ENCODE data around the gene CABYR.
A peak's percentile ranks its signal among the peaks of the same experiment; 100 is the strongest.

The CABYR gene

GRCh38 chr18:24190590-24190989 lies 51.7 kb downstream of the CABYR start:
- peaks cover 10% of the 10 kb centered on the region; the same call in 1 of the 2 replicates for H3K36me3 ChIP-seq (ENCODE audit: insufficient read depth, low read length)
- whole genome bisulfite sequencing, result 100% methylated on average over 2 of the region's 2 CpGs
- no peaks in the 10 kb centered on the region for H3K27me3 ChIP-seq (ENCODE audit: insufficient read depth, low read length)
- no peaks in the 10 kb centered on the region for H3K9me3 ChIP-seq (ENCODE audit: insufficient read depth, low read depth, low read length)
- H3K27ac ChIP-seq (ENCODE audit: low read depth, low read length), result no peak overlapping the region
- no peak overlapping the region for H3K4me3 ChIP-seq (ENCODE audit: low read length)
- no peak overlapping the region for H3K9ac ChIP-seq (ENCODE audit: low read depth, low read length)
- peaks cover 11% of the 10 kb centered on the region; the same call in 1 of the 2 replicates for H3K4me1 ChIP-seq (ENCODE audit: insufficient read depth, low read length)

DNA sequence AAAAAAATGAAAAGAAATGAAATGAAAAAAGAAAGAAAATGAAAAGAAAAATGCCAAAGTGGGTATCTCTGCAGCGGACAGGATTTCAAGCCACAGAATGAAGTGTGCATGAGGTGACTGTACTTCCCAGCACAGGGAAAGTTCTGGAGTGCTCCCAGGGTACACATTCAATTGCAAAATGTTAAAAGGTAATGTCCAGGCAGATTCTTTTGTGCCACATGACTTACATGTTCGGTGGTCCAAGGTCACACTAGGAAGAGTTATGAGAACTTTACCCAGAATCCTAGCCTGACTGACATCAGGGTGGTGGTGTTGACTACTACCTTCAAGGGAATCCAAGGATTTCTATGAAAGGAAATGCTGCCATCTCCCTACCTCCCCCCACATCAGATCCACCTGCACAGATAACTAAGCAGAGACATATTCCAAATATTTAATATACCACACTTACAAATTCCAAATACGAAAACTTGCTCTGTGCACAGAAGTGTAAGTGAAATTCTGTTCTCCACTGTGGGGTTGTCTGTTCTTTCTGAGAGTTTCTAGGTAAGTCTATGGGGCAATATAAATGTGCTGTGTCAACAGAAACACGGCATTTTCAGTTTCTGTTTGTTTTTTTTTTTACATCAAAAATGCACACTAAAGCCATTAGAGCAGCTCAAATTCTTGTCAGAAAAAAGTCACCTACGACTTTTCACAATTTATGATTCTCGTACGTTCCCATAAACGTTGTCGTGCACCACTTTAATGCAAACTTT lies 56.6 kb downstream of the CABYR start:
- H3K4me3 ChIP-seq (ENCODE audit: low read length), result no peak overlapping the region

DNA sequence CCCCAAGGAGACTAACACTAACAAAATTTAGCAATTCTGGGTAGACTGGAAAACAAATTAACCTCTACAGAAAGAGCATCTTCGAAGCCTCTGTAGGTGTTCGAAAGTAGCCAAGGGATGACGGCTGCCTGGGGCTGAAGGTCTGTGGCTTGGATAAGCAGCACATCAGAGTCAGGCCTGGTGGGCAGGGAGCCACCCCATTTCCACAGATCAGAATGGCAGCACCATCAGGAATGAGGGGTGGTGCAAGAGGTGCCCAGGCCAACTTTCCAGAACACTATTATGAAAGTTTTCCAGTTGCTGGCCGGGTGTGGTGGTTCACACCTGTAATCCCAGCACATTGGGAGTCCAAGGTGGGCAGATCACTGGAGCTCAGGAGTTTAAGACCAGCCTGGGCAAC lies 57.9 kb downstream of the CABYR start:
- no peak overlapping the region for H3K4me3 ChIP-seq (ENCODE audit: low read length)
- no peak overlapping the region for H3K9ac ChIP-seq (ENCODE audit: low read depth, low read length)
- 95% methylated on average over 4 of the region's 4 CpGs for WGBS
- no peak overlapping the region for H3K27ac ChIP-seq (ENCODE audit: low read depth, low read length)
- peaks cover 12% of the 10 kb centered on the region; the same call in 1 of the 2 replicates for H3K36me3 ChIP-seq (ENCODE audit: insufficient read depth, low read length)
- no peaks in the 10 kb centered on the region for H3K9me3 ChIP-seq (ENCODE audit: insufficient read depth, low read depth, low read length)
- H3K4me1 ChIP-seq (ENCODE audit: insufficient read depth, low read length), result no peaks in the 10 kb centered on the region
- H3K27me3 ChIP-seq (ENCODE audit: insufficient read depth, low read length), result no peaks in the 10 kb centered on the region

More for the DNA sequence above, 56.6 kb downstream of the CABYR start:
- Histone ChIP-seq H3K27ac (ENCODE audit: low read depth, low read length) (no peak overlapping the region), H3K36me3 (ENCODE audit: insufficient read depth, low read length) (peaks cover 12% of the 10 kb centered on the region; the same call in 1 of the 2 replicates), H3K9ac (ENCODE audit: low read depth, low read length) (no peak overlapping the region), H3K4me1 (ENCODE audit: insufficient read depth, low read length) (peaks cover 3% of the 10 kb centered on the region; the same call in 1 of the 2 replicates), H3K9me3 (ENCODE audit: insufficient read depth, low read depth, low read length) (no peaks in the 10 kb centered on the region), H3K27me3 (ENCODE audit: insufficient read depth, low read length) (no peaks in the 10 kb centered on the region)
- WGBS, result 93% methylated on average over 9 of the region's 9 CpGs

- H3K9ac ChIP-seq (ENCODE audit: low read depth, low read length), result no peak overlapping the region
- no peaks in the 10 kb centered on the region for H3K27me3 ChIP-seq (ENCODE audit: insufficient read depth, low read length)
- no peak overlapping the region for H3K4me3 ChIP-seq (ENCODE audit: low read length)
- no peaks in the 10 kb centered on the region for H3K9me3 ChIP-seq (ENCODE audit: insufficient read depth, low read depth, low read length)
- WGBS, result no CpG with 5 or more reads among the region's 1 CpG
- no peak overlapping the region for H3K27ac ChIP-seq (ENCODE audit: low read depth, low read length)
- no peaks in the 10 kb centered on the region for H3K4me1 ChIP-seq (ENCODE audit: insufficient read depth, low read length)
- H3K36me3 ChIP-seq (ENCODE audit: insufficient read depth, low read length), result peaks cover 12% of the 10 kb centered on the region; the same call in 1 of the 2 replicates
These were observed 58.5 kb downstream of the CABYR start for GRCh38 chr18:24197412-24197811.

- H3K9me3 ChIP-seq (ENCODE audit: insufficient read depth, low read depth, low read length), result no peaks in the 10 kb centered on the region
- no peak overlapping the region for H3K27ac ChIP-seq (ENCODE audit: low read depth, low read length)
- H3K27me3 ChIP-seq (ENCODE audit: insufficient read depth, low read length), result no peaks in the 10 kb centered on the region
- H3K9ac ChIP-seq (ENCODE audit: low read depth, low read length), result no peak overlapping the region
- H3K4me3 ChIP-seq (ENCODE audit: low read length), result no peak overlapping the region
- 93% methylated on average over 9 of the region's 9 CpGs for WGBS
- peaks cover 12% of the 10 kb centered on the region; the same call in 1 of the 2 replicates for H3K36me3 ChIP-seq (ENCODE audit: insufficient read depth, low read length)
- H3K4me1 ChIP-seq (ENCODE audit: insufficient read depth, low read length), result no peaks in the 10 kb centered on the region
These were observed 59.6 kb downstream of the CABYR start for GRCh38 chr18:24198461-24198860.

GRCh38 chr18:24199372-24199962 lies 60.6 kb downstream of the CABYR start:
- Histone ChIP-seq H3K27ac (ENCODE audit: low read depth, low read length) (no peak overlapping the region), H3K9ac (ENCODE audit: low read depth, low read length) (no peak overlapping the region), H3K4me3 (ENCODE audit: low read length) (no peak overlapping the region), H3K4me1 (ENCODE audit: insufficient read depth, low read length) (no peaks in the 10 kb centered on the region), H3K9me3 (ENCODE audit: insufficient read depth, low read depth, low read length) (no peaks in the 10 kb centered on the region), H3K36me3 (ENCODE audit: insufficient read depth, low read length) (peaks cover 9% of the 10 kb centered on the region; the same call in 1 of the 2 replicates), H3K27me3 (ENCODE audit: insufficient read depth, low read length) (no peaks in the 10 kb centered on the region)
- 95% methylated on average over 5 of the region's 5 CpGs for whole genome bisulfite sequencing

DNA sequence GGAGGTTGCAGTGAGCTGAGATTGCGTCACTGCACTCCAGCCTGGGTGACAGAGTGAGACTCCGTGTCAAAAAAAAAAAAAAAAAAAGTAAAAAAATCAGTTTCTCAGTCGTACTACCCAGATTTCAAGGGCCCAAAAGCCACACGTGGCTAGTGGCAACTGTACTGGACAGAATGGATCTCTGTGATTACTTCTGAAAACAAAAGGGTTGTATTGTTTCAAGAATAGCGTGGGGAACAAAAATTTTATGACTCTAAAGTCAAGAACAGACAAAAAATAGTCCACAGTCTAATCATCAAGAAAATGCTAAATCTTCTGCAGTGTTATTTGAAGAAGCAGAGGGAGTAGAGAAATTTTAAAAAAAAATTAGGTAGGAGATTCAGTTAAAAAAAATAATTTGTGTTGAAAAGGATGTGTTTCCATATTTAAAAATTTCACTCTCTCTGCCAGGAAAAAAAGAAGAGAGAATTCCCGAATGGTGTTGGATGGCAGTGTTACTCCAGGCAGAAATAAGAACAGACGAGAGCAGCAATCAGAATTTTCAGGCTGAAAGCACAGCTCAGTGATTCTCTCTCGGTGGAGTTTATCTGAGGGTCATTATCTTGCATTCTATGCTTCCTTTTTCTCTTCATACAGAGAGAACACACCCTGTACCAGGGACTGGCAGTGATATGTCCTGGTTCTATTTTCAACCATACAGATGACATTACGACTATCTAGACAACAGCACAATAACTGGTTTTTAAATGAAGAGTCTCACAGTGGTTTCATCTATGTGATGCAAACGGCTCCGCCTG lies 61.8 kb downstream of the CABYR start:
- WGBS, result 94% methylated on average over 9 of the region's 11 CpGs
- no peak overlapping the region for H3K9ac ChIP-seq (ENCODE audit: low read depth, low read length)
- no peaks in the 10 kb centered on the region for H3K27me3 ChIP-seq (ENCODE audit: insufficient read depth, low read length)
- H3K9me3 ChIP-seq (ENCODE audit: insufficient read depth, low read depth, low read length), result no peaks in the 10 kb centered on the region
- H3K27ac ChIP-seq (ENCODE audit: low read depth, low read length), result no peak overlapping the region
- H3K4me1 ChIP-seq (ENCODE audit: insufficient read depth, low read length), result no peaks in the 10 kb centered on the region
- no peak overlapping the region for H3K4me3 ChIP-seq (ENCODE audit: low read length)
- 0 out of 2 replicates have a peak, but pooled peaks cover 1% of the 10 kb centered on the region for H3K36me3 ChIP-seq (ENCODE audit: insufficient read depth, low read length)

- Histone ChIP-seq H3K4me1 (ENCODE audit: insufficient read depth, low read length) (no peaks in the 10 kb centered on the region), H3K27me3 (ENCODE audit: insufficient read depth, low read length) (no peaks in the 10 kb centered on the region), H3K9ac (ENCODE audit: low read depth, low read length) (no peak overlapping the region), H3K4me3 (ENCODE audit: low read length) (no peak overlapping the region), H3K36me3 (ENCODE audit: insufficient read depth, low read length) (no peaks in the 10 kb centered on the region), H3K27ac (ENCODE audit: low read depth, low read length) (no peak overlapping the region), H3K9me3 (ENCODE audit: insufficient read depth, low read depth, low read length) (no peaks in the 10 kb centered on the region)
- 95% methylated on average over 8 of the region's 8 CpGs for WGBS
These were observed 63.1 kb downstream of the CABYR start for GRCh38 chr18:24201699-24202687.

DNA sequence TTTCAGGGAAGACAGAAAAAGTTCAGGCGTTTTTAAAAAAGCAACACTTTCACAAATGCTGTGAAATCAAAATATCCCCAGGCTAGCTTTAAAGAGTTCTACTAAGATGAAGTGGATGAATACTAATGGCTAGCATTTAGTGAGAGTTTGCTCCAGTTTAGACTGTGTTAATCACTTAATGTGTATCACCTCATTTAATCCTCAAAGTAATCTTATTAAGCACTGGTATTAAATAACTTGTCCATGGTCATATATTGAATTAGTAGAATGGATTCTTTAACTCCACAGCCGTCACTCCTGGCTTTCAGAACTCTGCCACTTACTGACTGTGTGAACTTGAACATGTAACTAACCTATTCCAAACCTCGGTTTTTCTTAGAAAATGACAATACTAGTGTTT lies 66.0 kb downstream of the CABYR start:
- Histone ChIP-seq H3K9ac (ENCODE audit: low read depth, low read length) (no peak overlapping the region), H3K4me1 (ENCODE audit: insufficient read depth, low read length) (peaks cover 15% of the 10 kb centered on the region), H3K9me3 (ENCODE audit: insufficient read depth, low read depth, low read length) (no peaks in the 10 kb centered on the region), H3K36me3 (ENCODE audit: insufficient read depth, low read length) (no peaks in the 10 kb centered on the region), H3K27me3 (ENCODE audit: insufficient read depth, low read length) (no peaks in the 10 kb centered on the region), H3K27ac (ENCODE audit: low read depth, low read length) (no peak overlapping the region), H3K4me3 (ENCODE audit: low read length) (no peak overlapping the region)
- WGBS, result 89% methylated on average over 3 of the region's 3 CpGs

- H3K27ac ChIP-seq (ENCODE audit: low read depth, low read length), result peak overlapping the region; percentile 54; the same call in 1 of the 2 replicates
- H3K4me1 ChIP-seq (ENCODE audit: insufficient read depth, low read length), result peaks cover 15% of the 10 kb centered on the region
- no CpG with 5 or more reads among the region's 2 CpGs for WGBS
These were observed 69.6 kb downstream of the CABYR start for GRCh38 chr18:24208270-24209035.

More at GRCh38 chr18:24208270-24209035, 69.6 kb downstream of the CABYR start:
- Histone ChIP-seq H3K4me3 (ENCODE audit: low read length) (no peak overlapping the region), H3K9ac (ENCODE audit: low read depth, low read length) (no peak overlapping the region), H3K27me3 (ENCODE audit: insufficient read depth, low read length) (no peaks in the 10 kb centered on the region), H3K36me3 (ENCODE audit: insufficient read depth, low read length) (no peaks in the 10 kb centered on the region), H3K9me3 (ENCODE audit: insufficient read depth, low read depth, low read length) (no peaks in the 10 kb centered on the region)

Data from HUES64 (cell line).